ENCODE results near the gene AP4B1. TPM values are rescaled to one million over a fixed set of nuclear protein-coding genes. Genes with fewer than 3 reads are reported as not detected.

AP4B1 gene
- total and polyA plus RNA-seq, 9 of the 15 experiments (the other 6 are each of a cell fraction or from before 2014, with no cell fraction given): 15.8 to 36.5 (median 24.6) TPM

DNA sequence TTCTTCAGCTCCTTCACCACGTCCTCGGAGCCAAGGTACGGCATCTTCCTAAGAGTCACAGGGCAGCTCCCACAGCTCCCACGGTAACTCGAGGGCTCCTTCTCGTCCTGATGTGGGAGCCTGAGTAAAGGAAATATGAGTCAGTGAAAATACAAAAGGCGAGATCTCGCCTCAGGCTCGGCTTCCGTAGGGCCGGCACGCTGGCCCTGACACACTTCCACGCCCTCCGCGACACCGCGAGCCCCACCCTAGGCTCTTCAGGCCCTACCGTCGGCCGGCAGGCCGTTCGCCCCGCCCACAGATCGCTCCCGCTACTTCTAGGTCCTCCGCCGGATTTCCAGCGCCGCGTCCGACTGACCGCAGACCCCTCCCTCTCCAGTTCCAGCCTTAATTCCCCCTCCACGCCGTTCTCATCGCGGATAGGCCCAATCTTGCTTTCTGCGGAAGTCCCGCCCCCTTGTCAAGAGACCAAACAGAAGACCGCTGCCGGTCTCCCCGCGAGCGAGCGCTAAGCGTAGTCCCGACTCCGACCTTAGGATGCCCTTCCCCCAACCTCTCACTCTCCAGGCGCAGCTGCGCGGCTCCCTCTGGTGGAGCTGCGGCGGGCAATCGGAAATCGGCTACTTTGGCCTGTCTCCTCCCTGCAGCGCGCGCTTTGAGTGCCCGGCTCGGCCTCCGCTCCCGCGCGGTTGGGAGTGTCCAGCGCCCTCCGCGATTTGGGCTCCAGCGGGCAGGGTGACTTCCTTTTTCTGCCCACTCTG, at the start of gene AP4B1, which contains the start of gene DCLRE1B (continued):
- TF ChIP-seq CHD7 (IDR thresholded peaks at IDR 0.05; ENCODE audit: low read depth, low read length): no peak
- 0 out of 2 replicates have a peak, but pooled peaks have one; percentile 19 for TF ChIP-seq RFX5 (IDR thresholded peaks at IDR 0.05; ENCODE audit: low read depth, low read length)
- peak; percentile 92 for TF ChIP-seq CTCFL (IDR thresholded peaks at IDR 0.05; ENCODE audit: borderline replicate concordance, insufficient read depth, low read depth, low read length, poor library complexity, severe bottlenecking)
- TF ChIP-seq, protein P1, sequence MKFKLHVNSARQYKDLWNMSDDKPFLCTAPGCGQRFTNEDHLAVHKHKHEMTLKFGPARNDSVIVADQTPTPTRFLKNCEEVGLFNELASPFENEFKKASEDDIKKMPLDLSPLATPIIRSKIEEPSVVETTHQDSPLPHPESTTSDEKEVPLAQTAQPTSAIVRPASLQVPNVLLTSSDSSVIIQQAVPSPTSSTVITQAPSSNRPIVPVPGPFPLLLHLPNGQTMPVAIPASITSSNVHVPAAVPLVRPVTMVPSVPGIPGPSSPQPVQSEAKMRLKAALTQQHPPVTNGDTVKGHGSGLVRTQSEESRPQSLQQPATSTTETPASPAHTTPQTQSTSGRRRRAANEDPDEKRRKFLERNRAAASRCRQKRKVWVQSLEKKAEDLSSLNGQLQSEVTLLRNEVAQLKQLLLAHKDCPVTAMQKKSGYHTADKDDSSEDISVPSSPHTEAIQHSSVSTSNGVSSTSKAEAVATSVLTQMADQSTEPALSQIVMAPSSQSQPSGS (CRISPR knock-in tag; IDR thresholded peaks at IDR 0.05): no peak
- TF ChIP-seq XRCC5 (IDR thresholded peaks at IDR 0.05; ENCODE audit: low read depth, low read length): peak; percentile 100
- peak; percentile 30; the same call in 1 of the 2 replicates for TF ChIP-seq STAT6 (CRISPR knock-in tag; IDR thresholded peaks at IDR 0.05)
- 0 out of 2 replicates have a peak, but pooled peaks have one; percentile 11 for TF ChIP-seq ZNF197 (CRISPR knock-in tag; IDR thresholded peaks at IDR 0.05; ENCODE audit: low read depth)
- TF ChIP-seq NFRKB (IDR thresholded peaks at IDR 0.05; ENCODE audit: low read depth): 0 out of 2 replicates have a peak, but pooled peaks have one; percentile 17

Measured in K562 (cell line).